Stomach (tissue), 9 donors: Measurements from ENCODE around the gene SON. TPM values are rescaled to one million over a fixed set of nuclear protein-coding genes. Genes with fewer than 3 reads are reported as not detected.
"Not testable (repeated sequence)": the region's sequence is repeated elsewhere in the genome, so short reads cannot be mapped to it uniquely, and the experiment has no call there.

Source experiments
- DNase-seq, 2 donors: peaks; one replicate each; pipeline versions ENCODE4 v3.0.0 to v3.0.0-alpha.2; 2013 to 2019
- H3K27ac ChIP-seq, 5 donors: fragments of 200-600 bp in 4 of 5; sonication (generic) in 4 of 5; one replicate each; pipeline ENCODE4 v1.5.1; 2013 to 2019; ENCODE audit warnings: mild to moderate bottlenecking in 1 of 5, moderate library complexity in 1 of 5
- H3K27me3 ChIP-seq, 3 donors: fragments of 200-600 bp; sonication (generic); one replicate each; pipeline ENCODE4 v1.5.1; 2017 to 2019; ENCODE audit warnings: mixed run types in 1 of 3
- H3K36me3 ChIP-seq, 4 donors: fragments of 200-600 bp; sonication (generic); 1 replicate in 3 of 4; 2 replicates in 1 of 4; pipeline ENCODE4 v1.5.1; 2016 to 2019
- H3K4me1 ChIP-seq, 4 donors: fragments of 200-600 bp; sonication (generic); one replicate each; pipeline ENCODE4 v1.5.1; 2016 to 2019
- H3K4me3 ChIP-seq, 4 donors: fragments of 200-600 bp; sonication (generic) in 3 of 4; one replicate each; pipeline ENCODE4 v1.5.1; 2016 to 2019; ENCODE audit warnings: mild to moderate bottlenecking in 1 of 4
- H3K9me3 ChIP-seq, 4 donors: fragments of 200-600 bp; sonication (generic); one replicate each; pipeline ENCODE4 v1.5.1; 2016 to 2019
- EP300 ChIP-seq: sonication (generic); formaldehyde crosslinking; IDR thresholded peaks from one replicate; pipeline ENCODE4 v1.6.1; 2017; ENCODE audit warnings: antibody characterized with exemption
- POLR2A ChIP-seq, 4 donors: fragments of 450-650 bp; IDR thresholded peaks; one replicate each; pipeline ENCODE4 v1.6.1; 2016; ENCODE audit warnings: antibody characterized with exemption in 4 of 4, control low read depth in 2 of 4, mild to moderate bottlenecking in 1 of 4, moderate library complexity in 1 of 4
- POLR2AphosphoS5 ChIP-seq, 3 donors: sonication (generic); formaldehyde crosslinking; IDR thresholded peaks; one replicate each; pipeline ENCODE4 v1.6.1; 2016; ENCODE audit warnings: antibody characterized with exemption in 3 of 3
- WGBS, 5 donors: extraction: QIAGEN DNeasy Blood & Tissue Kit in 3 of 5; methylation state at CpG; one replicate each; pipeline versions ENCODE4 v1.1.5 to v1.1.7; 2013 to 2018; 5-methylcytosine and 5-hydroxymethylcytosine counted together
- intact Hi-C: fragments of 100-400 bp; cut with DNase I; formaldehyde crosslinking; loops from one replicate; pipeline ENCODE4 v1.15.1; 2023; ENCODE audit warnings: low total_unique reads
- polyA plus RNA-seq, 3 donors: library from polyadenylated mRNA; stranded (reverse); fragments of 200-250 nt; gene quantifications; one replicate each; pipeline ENCODE4 v1.2.3, GENCODE V29; 2013
- total RNA-seq, 5 donors: library from RNA; depleted of rRNA; stranded (reverse); fragments of >200 nt; gene quantifications; one replicate each; pipeline versions ENCODE4 v1.1.0 to v1.2.3, GENCODE V29; 2014 to 2016
- TF ChIP-seq, protein P1 (sequence below), 7 experiments: fragments of 450-650 bp in 4 of 7; fragments of 200-600 bp in 3 of 7; sonication (generic) in 3 of 7; IDR thresholded peaks; one replicate each; pipeline ENCODE4 v1.5.1; 2016 to 2019; ENCODE audit warnings: antibody characterized with exemption in 7 of 7, control low read depth in 2 of 7, mild to moderate bottlenecking in 1 of 7
- donor health status: healthy with polysubstance abuse.
- donor health status: Bipolar disorder and iron deficiency.
- donor health status: healthy.

Gene SON
- total and polyA plus RNA-seq, 8 donors: 31.8 to 419 (median 221) TPM

DNA sequence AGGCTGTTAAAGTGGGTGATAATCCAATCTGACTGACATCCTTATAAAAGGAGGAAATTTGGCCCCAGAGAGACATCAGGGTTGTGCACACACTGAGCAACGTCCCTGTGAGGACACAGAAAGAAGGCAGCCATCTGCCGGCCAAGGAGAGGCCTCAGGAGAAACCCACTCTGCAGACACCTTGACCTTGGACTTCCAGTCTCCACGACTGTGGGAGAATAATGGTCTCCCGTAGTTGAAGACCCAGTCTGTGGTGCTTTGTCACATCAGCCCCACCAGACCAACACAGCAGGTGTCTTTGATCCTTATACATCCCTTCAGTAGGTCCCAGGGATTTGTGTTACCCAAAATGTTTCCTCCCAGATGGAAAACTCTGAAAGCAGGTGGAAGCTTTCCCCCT, 47.1 kb upstream of the SON start:
- DNase-seq: no peak
- no peaks in the 10 kb centered on the region for H3K9me3 ChIP-seq
- H3K27ac ChIP-seq: no peak overlapping the region
- H3K4me1 ChIP-seq: peaks cover 3 to 16% (median 11%) of the 10 kb centered on the region in 4 donors
- intact Hi-C loops: no loop called here
- TF ChIP-seq, protein P1, sequence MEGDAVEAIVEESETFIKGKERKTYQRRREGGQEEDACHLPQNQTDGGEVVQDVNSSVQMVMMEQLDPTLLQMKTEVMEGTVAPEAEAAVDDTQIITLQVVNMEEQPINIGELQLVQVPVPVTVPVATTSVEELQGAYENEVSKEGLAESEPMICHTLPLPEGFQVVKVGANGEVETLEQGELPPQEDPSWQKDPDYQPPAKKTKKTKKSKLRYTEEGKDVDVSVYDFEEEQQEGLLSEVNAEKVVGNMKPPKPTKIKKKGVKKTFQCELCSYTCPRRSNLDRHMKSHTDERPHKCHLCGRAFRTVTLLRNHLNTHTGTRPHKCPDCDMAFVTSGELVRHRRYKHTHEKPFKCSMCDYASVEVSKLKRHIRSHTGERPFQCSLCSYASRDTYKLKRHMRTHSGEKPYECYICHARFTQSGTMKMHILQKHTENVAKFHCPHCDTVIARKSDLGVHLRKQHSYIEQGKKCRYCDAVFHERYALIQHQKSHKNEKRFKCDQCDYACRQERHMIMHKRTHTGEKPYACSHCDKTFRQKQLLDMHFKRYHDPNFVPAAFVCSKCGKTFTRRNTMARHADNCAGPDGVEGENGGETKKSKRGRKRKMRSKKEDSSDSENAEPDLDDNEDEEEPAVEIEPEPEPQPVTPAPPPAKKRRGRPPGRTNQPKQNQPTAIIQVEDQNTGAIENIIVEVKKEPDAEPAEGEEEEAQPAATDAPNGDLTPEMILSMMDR (IDR thresholded peaks at IDR 0.05): no peak
- TF ChIP-seq POLR2A (IDR thresholded peaks at IDR 0.05) (no peak), EP300 (no peak), POLR2AphosphoS5 (IDR thresholded peaks at IDR 0.05) (no peak)
- H3K36me3 ChIP-seq: no peaks in the 10 kb centered on the region
- no peak overlapping the region for H3K4me3 ChIP-seq
- 42 to 53% (median 46%) methylated on average over 3 to 4 of the region's 4 CpGs for WGBS, 5 donors
- no peaks in the 10 kb centered on the region for H3K27me3 ChIP-seq

DNA sequence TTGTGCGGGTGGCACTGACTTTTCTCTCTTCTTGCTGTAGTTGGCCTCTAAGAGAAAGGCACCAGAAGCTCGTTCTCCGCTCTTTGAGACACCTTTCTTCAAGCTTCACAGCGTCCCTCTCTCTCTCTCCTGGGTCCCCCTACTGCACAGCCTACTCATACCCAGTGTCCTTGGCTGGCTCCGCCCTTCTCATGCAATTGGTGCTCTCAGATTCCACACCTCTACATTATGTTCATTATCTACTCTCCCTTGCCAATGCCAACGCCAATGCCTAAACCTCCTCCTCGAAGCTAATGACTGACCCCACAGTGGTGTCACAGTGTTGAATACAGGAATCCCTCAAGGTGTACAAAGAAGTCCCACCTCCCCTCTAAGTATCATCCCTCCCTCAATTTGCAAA, 46.5 kb upstream of the SON start:
- intact Hi-C loops: no loop called here
- Histone ChIP-seq H3K36me3 (no peaks in the 10 kb centered on the region), H3K27ac (no peak overlapping the region), H3K4me1 (peaks cover 0 to 11% (median 7%) of the 10 kb centered on the region in 4 donors), H3K9me3 (no peaks in the 10 kb centered on the region), H3K4me3 (no peak overlapping the region), H3K27me3 (no peaks in the 10 kb centered on the region)
- TF ChIP-seq POLR2A (IDR thresholded peaks at IDR 0.05) (no peak), POLR2AphosphoS5 (IDR thresholded peaks at IDR 0.05) (no peak), EP300 (no peak)
- TF ChIP-seq, protein P1 (IDR thresholded peaks at IDR 0.05): no peak
- DNase-seq: no peak
- WGBS, 5 donors: 54 to 69% (median 65%) methylated on average over 7 of the region's 7 CpGs

- Histone ChIP-seq H3K36me3 (peaks cover 14 to 89% (median 85%) of the 10 kb centered on the region in 4 donors), H3K27me3 (no peaks in the 10 kb centered on the region), H3K4me3 (no peak overlapping the region), H3K9me3 (no peaks in the 10 kb centered on the region), H3K4me1 (no peaks in the 10 kb centered on the region), H3K27ac (no peak overlapping the region)
- 90 to 97% (median 91%) methylated on average over 8 of the region's 8 CpGs for WGBS, 5 donors
- no peak for DNase-seq
- intact Hi-C loops: no loop called here
- TF ChIP-seq EP300 (no peak), POLR2A (IDR thresholded peaks at IDR 0.05) (no peak), POLR2AphosphoS5 (IDR thresholded peaks at IDR 0.05) (no peak)
- TF ChIP-seq, protein P1 (IDR thresholded peaks at IDR 0.05): no peak
These were observed 37.0 kb upstream of the SON start for GRCh38 chr21:33505833-33506232.

DNA sequence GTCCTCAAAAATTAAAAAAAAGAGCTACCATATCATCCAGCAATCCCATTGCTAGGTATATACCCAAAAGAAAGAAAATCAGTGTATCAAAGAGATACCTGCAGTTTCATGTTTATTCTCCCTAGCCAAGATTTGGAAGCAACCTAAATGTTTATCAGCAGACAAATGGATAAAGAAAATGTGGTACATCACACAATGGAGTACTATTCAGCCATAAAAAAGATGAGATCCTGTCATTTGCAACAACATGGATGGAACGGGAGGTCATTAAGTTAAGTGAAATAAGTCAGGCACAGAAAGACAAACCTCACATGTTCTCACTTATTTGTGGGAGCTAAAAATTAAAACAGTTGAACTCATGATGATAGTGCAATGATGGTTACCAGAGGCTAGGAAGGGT, 35.8 kb upstream of the SON start:
- H3K9me3 ChIP-seq, DNase-seq, H3K27ac ChIP-seq, intact Hi-C loops, H3K27me3 ChIP-seq, H3K4me3 ChIP-seq, H3K4me1 ChIP-seq: not testable (repeated sequence)
- H3K36me3 ChIP-seq: peaks cover 19 to 97% (median 94%) of the 10 kb centered on the region in 4 donors
- 94 to 100% (median 96%) methylated on average over 1 of the region's 1 CpG for WGBS, 5 donors

GRCh38 chr21:33510826-33511225, 32.0 kb upstream of the SON start:
- Histone ChIP-seq H3K4me3 (no peak overlapping the region), H3K27ac (no peak overlapping the region), H3K9me3 (no peaks in the 10 kb centered on the region), H3K36me3 (peaks cover 30 to 97% (median 94%) of the 10 kb centered on the region in 4 donors), H3K4me1 (no peaks in the 10 kb centered on the region), H3K27me3 (no peaks in the 10 kb centered on the region)
- TF ChIP-seq EP300: no peak
- DNase-seq: peak in 1 of 2 donors; percentile 9
- WGBS, 5 donors: 92 to 97% (median 94%) methylated on average over 8 of the region's 8 CpGs
- intact Hi-C loops: no loop called here
